Kidney epithelial cell (primary cell): ENCODE measurements around the gene ALX3. TPM values are rescaled to one million over a fixed set of nuclear protein-coding genes. Genes with fewer than 3 reads are reported as not detected.

Experiments
- DNase-seq: peaks from one replicate; pipeline ENCODE4 v3.0.0-alpha.2; 2010; ENCODE audit warnings: low read depth
- H3K27me3 ChIP-seq: 2 replicates; pipeline ENCODE4 v1.6.0; 2011; ENCODE audit warnings: low read length; ENCODE audit not compliant: control insufficient read depth, insufficient read depth
- H3K36me3 ChIP-seq: 2 replicates; pipeline ENCODE4 v1.5.1; 2011; ENCODE audit warnings: low read length; ENCODE audit not compliant: control insufficient read depth, insufficient read depth
- H3K4me3 ChIP-seq: 2 replicates; pipeline ENCODE4 v1.5.1; 2011; ENCODE audit warnings: low read depth, mild to moderate bottlenecking, control low read depth, low read length
- total RNA-seq: library from RNA; depleted of rRNA; stranded (reverse); fragments of >200 nt; gene quantifications from 2 replicates; pipeline ENCODE4 v1.2.3, GENCODE V29; 2015
- TF ChIP-seq, protein P1 (sequence below): IDR thresholded peaks from 2 replicates; pipeline ENCODE4 v1.5.1; 2011; ENCODE audit warnings: mild to moderate bottlenecking, moderate library complexity, low read length, control low read depth, inconsistent platforms; ENCODE audit not compliant: insufficient read depth, poor library complexity, severe bottlenecking

Gene ALX3
- total RNA-seq, 1 donor from 2014 or later, result not detected

DNA sequence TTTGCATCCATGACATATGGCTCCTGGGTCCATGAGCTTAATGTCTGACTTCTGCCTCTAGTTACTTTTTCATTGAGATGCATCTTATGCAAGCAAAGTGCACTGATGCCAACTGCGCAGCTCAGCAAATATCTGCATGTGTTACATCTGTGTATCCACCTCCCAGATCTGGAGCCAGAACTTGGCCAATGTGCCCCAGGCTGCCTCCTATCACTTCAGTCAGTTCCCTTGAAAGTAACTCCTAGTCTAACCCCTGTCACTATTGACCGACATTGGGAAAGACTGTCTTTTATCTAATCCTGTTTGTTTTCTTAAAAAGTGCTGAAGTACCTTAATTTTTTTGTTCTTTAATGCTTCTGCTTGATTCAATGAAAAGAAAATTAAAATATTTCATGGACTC, 22.5 kb upstream of the ALX3 start:
- H3K27me3 ChIP-seq, result peaks cover 39% of the 10 kb centered on the region
- no peak overlapping the region for H3K4me3 ChIP-seq
- DNase-seq, result no peak
- TF ChIP-seq, protein P1, sequence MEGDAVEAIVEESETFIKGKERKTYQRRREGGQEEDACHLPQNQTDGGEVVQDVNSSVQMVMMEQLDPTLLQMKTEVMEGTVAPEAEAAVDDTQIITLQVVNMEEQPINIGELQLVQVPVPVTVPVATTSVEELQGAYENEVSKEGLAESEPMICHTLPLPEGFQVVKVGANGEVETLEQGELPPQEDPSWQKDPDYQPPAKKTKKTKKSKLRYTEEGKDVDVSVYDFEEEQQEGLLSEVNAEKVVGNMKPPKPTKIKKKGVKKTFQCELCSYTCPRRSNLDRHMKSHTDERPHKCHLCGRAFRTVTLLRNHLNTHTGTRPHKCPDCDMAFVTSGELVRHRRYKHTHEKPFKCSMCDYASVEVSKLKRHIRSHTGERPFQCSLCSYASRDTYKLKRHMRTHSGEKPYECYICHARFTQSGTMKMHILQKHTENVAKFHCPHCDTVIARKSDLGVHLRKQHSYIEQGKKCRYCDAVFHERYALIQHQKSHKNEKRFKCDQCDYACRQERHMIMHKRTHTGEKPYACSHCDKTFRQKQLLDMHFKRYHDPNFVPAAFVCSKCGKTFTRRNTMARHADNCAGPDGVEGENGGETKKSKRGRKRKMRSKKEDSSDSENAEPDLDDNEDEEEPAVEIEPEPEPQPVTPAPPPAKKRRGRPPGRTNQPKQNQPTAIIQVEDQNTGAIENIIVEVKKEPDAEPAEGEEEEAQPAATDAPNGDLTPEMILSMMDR, result no peak
- H3K36me3 ChIP-seq, result no peaks in the 10 kb centered on the region

- no peak for DNase-seq
- Histone ChIP-seq H3K27me3 (peaks cover 43% of the 10 kb centered on the region), H3K36me3 (no peaks in the 10 kb centered on the region), H3K4me3 (no peak overlapping the region)
- TF ChIP-seq, protein P1, result no peak
These were observed 21.3 kb upstream of the ALX3 start for GRCh38 chr1:110091791-110092190.

GRCh38 chr1:110091381-110091780, 20.9 kb upstream of the ALX3 start:
- Histone ChIP-seq H3K27me3 (peaks cover 47% of the 10 kb centered on the region), H3K4me3 (no peak overlapping the region), H3K36me3 (no peaks in the 10 kb centered on the region)
- no peak for DNase-seq
- TF ChIP-seq, protein P1, result no peak

- H3K4me3 ChIP-seq, result no peak overlapping the region
- TF ChIP-seq, protein P1, result no peak
- H3K27me3 ChIP-seq, result peaks cover 56% of the 10 kb centered on the region
- H3K36me3 ChIP-seq, result no peaks in the 10 kb centered on the region
- DNase-seq, result no peak
These were observed 19.2 kb upstream of the ALX3 start for GRCh38 chr1:110089561-110090275.

DNA sequence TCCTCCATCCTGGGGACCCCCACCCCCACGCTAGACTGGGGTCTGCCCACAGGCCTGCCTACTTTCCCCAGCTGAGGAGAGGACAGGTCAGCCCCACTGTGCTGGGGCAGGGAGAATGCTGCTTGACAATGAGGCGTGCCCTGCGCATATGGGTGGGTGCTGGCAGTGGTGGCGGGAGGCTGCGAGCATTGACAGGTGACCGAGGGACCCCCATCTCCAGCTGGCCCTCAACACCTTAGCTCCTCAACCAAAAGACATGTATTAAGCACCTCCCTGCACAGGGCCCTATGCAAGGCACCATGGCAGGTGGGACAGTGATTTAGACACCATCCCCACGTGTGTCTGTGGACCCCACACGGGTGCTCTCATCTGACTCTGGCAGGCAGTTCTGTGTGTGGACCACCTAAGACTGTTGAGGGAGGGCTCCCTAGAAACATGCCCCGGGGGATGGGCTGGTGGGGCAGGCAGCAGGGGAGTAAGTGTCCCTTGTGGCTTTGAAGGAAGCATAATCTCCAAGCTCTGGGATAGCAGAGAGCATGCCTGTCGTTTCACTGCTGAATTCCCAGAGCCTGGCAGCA, 18.4 kb upstream of the ALX3 start:
- Histone ChIP-seq H3K4me3 (no peak overlapping the region), H3K36me3 (no peaks in the 10 kb centered on the region), H3K27me3 (peaks cover 57% of the 10 kb centered on the region)
- DNase-seq, result no peak
- TF ChIP-seq, protein P1, result no peak
